ENCODE results near the gene FURIN.

DNA sequence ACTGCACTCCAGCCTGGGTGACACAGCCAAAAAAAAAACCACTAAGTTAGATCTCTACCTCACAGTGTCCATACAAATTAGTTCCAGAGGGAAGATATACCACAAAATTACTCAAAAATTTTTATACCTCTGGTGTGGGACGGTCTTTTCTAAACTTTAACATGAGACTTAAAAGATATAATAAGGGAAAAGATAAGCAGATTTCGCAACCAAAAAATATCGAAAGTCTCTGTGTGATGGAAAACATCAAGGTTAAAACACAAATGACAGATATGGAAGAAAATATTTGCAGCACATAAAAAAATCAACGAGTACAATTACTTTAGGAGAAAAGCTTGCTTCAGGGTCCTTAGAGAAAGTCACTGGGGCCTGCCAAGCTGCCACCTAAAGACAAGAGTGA lies 53.5 kb downstream of the FURIN start:
- TF ChIP-seq CTCF (IDR thresholded peaks at IDR 0.05; ENCODE audit: low read depth, low read length, poor library complexity, severe bottlenecking) (no peak), EZH2phosphoT487 (IDR thresholded peaks at IDR 0.05; ENCODE audit: borderline replicate concordance, low read length) (no peak)

Measured in DOHH2 (cell line).